ENCODE results near the gene PIGM. TPM values are rescaled to one million over a fixed set of nuclear protein-coding genes. Genes with fewer than 3 reads are reported as not detected.

The PIGM gene
- total RNA-seq, 3 donors from 2014 or later (not counting 1 experiment from before 2014, with no cell fraction given) = 3.8 to 5.1 (median 3.9) TPM

GRCh38 chr1:160030657-160031364 lies 979 bp downstream of the PIGM start:
- no peaks in the 10 kb centered on the region for H3K27me3 ChIP-seq (ENCODE audit: control insufficient read depth, insufficient read depth, low read length)
- H3K9me3 ChIP-seq (ENCODE audit: control insufficient read depth, insufficient read depth, low read length) = no peaks in the 10 kb centered on the region
- H3K4me1 ChIP-seq (ENCODE audit: control insufficient read depth, insufficient read depth, low read length) = peaks cover 18% of the 10 kb centered on the region
- Mint-ChIP-seq H3K4me3 (peak overlapping the region; percentile 97), H3K4me1 (peaks cover 31 to 36% of the 10 kb centered on the region in 2 donors), H3K27me3 (ENCODE audit: low read depth in 2 of 2) (no peaks in the 10 kb centered on the region), H3K9me3 (no peaks in the 10 kb centered on the region), H3K36me3 (no peaks in the 10 kb centered on the region), H3K27ac (peak overlapping the region; percentile 76 to 92)
- ATAC-seq (peak; percentile 9 to 28 (median 18)), DNase-seq (peak in 1 of 2 donors; percentile 43)
- H3K4me3 ChIP-seq (ENCODE audit: low read length) = peak overlapping the region; percentile 60
- intact Hi-C loops (cut with micrococcal nuclease) = no loop called here
- no peaks in the 10 kb centered on the region for H3K36me3 ChIP-seq (ENCODE audit: control insufficient read depth, insufficient read depth, low read length)
- WGBS (ENCODE audit: insufficient coverage) = 17% methylated on average over 23 of the region's 23 CpGs
- peak overlapping the region; percentile 32 for H3K27ac ChIP-seq (ENCODE audit: low read length)
- no peak for TF ChIP-seq CTCF (IDR thresholded peaks at IDR 0.05)

- Mint-ChIP-seq H3K36me3 (no peaks in the 10 kb centered on the region), H3K27ac (no peak overlapping the region), H3K9me3 (no peaks in the 10 kb centered on the region), H3K4me3 (no peak overlapping the region), H3K4me1 (peaks cover 31 to 36% of the 10 kb centered on the region in 2 donors), H3K27me3 (ENCODE audit: low read depth in 2 of 2) (no peaks in the 10 kb centered on the region)
- Histone ChIP-seq H3K4me3 (ENCODE audit: low read length) (no peak overlapping the region), H3K27me3 (ENCODE audit: control insufficient read depth, insufficient read depth, low read length) (no peaks in the 10 kb centered on the region), H3K9me3 (ENCODE audit: control insufficient read depth, insufficient read depth, low read length) (no peaks in the 10 kb centered on the region), H3K27ac (ENCODE audit: low read length) (no peak overlapping the region), H3K36me3 (ENCODE audit: control insufficient read depth, insufficient read depth, low read length) (no peaks in the 10 kb centered on the region), H3K4me1 (ENCODE audit: control insufficient read depth, insufficient read depth, low read length) (peaks cover 18% of the 10 kb centered on the region)
- no peak for DNase-seq
- TF ChIP-seq CTCF (IDR thresholded peaks at IDR 0.05) = no peak
- ATAC-seq = no peak
- intact Hi-C loops (cut with micrococcal nuclease) = no loop called here
These were observed 3.4 kb downstream of the PIGM start for GRCh38 chr1:160028426-160028825.

GRCh38 chr1:160025314-160025713 lies 6.5 kb downstream of the PIGM start:
- peaks cover 0 to 2% of the 10 kb centered on the region in 2 donors for H3K27me3 Mint-ChIP-seq (ENCODE audit: low read depth in 2 of 2)
- no peak for ATAC-seq
- H3K4me3 Mint-ChIP-seq = no peak overlapping the region
- H3K9me3 ChIP-seq (ENCODE audit: control insufficient read depth, insufficient read depth, low read length) = no peaks in the 10 kb centered on the region
- TF ChIP-seq CTCF (IDR thresholded peaks at IDR 0.05) = no peak
- intact Hi-C loops (cut with micrococcal nuclease) = no loop called here
- H3K36me3 Mint-ChIP-seq = no peaks in the 10 kb centered on the region
- WGBS (ENCODE audit: insufficient coverage) = 100% methylated on average over 1 of the region's 1 CpG
- H3K4me1 ChIP-seq (ENCODE audit: control insufficient read depth, insufficient read depth, low read length) = no peaks in the 10 kb centered on the region
- H3K27ac Mint-ChIP-seq = no peak overlapping the region
- no peaks in the 10 kb centered on the region for H3K9me3 Mint-ChIP-seq
- H3K27ac ChIP-seq (ENCODE audit: low read length) = no peak overlapping the region
- DNase-seq = no peak
- no peak overlapping the region for H3K4me3 ChIP-seq (ENCODE audit: low read length)
- H3K4me1 Mint-ChIP-seq = peaks cover 4 to 8% of the 10 kb centered on the region in 2 donors
- H3K36me3 ChIP-seq (ENCODE audit: control insufficient read depth, insufficient read depth, low read length) = no peaks in the 10 kb centered on the region
- H3K27me3 ChIP-seq (ENCODE audit: control insufficient read depth, insufficient read depth, low read length) = no peaks in the 10 kb centered on the region
